ENCODE measurements around the gene PRKCH.

The PRKCH gene

DNA sequence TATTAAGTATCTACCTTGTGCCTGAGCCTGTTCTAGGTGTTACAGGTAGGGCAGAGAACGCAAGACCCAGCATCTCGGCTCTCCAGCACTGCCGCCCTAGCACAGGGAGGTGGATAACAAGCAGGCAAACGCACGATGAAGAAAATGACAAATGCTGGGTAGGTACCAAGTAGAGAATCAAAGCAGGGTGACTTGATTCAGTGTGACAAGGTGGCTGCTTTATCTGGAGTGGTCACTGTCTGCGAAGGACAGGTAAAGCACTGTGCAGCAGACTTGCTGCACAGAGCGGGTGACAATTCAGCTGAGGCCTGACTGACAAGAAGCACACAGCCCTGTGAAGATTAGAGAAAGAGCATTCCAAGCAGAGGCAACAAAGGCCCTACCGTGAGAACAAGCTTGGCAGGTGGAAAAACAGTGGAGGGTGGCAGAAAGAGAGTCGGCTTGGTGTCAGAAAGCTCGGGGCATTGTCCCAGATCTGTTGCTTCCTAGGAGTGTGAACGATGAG lies 12.9 kb downstream of the PRKCH start:
- no peak for TF ChIP-seq CTCF (IDR thresholded peaks at IDR 0.05; ENCODE audit: borderline replicate concordance, insufficient read depth, low read depth, low read length)
- H3K4me3 ChIP-seq (ENCODE audit: low read depth, low read length): no peak overlapping the region

DNA sequence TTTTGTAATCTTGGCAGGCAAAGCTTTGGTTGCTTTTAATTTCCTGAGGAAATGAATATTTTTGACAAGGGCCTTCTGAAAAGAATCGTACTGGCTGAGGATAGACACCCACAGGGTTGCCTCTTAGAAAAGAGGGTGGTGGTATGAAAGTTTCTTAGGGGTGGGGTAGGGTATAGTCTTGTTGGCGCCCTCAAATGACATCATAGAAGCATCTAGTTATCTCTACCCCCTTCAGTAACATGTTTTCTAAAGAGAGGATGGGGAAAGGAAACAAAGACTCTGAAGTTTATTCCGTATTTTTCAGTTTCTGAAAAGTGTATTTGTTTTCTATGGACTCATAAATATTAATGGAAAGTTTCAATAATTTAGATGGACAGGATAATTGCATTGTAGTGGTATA lies 13.7 kb downstream of the PRKCH start:
- TF ChIP-seq CTCF (IDR thresholded peaks at IDR 0.05; ENCODE audit: borderline replicate concordance, insufficient read depth, low read depth, low read length): no peak

DNA sequence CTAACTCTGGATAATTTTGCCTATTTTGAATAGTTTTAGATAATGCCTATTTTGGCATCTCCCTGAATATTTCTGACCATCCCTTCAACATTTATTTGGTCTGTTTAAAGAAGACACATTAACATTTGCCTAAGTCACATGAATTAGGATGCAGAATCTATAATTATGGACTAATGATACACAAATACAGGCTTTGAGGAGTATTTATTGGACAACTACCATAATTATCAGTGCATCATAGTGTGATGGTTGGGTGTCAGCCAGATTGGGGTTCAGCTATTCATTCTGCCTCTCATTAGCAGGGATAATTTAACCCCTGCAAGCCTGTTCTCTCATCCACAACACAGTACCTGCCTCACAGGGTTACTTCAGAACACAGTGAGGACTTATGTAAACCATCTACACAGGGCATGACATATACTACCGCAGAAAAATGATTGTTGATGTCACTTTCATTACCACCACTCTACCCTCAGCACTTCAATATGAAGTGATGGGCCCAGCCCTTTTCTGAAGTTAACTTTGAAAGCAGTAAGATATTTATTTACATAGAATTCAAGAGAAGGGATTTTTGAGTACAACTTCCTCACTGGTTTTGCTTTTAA lies 14.4 kb downstream of the PRKCH start:
- no peak for TF ChIP-seq CTCF (IDR thresholded peaks at IDR 0.05; ENCODE audit: borderline replicate concordance, insufficient read depth, low read depth, low read length)
- no peak overlapping the region for H3K4me3 ChIP-seq (ENCODE audit: low read depth, low read length)

More for the DNA sequence above, 13.7 kb downstream of the PRKCH start:
- no peak overlapping the region for H3K4me3 ChIP-seq (ENCODE audit: low read depth, low read length)

- no peak overlapping the region for H3K4me3 ChIP-seq (ENCODE audit: low read depth, low read length)
- no peak for TF ChIP-seq CTCF (IDR thresholded peaks at IDR 0.05; ENCODE audit: borderline replicate concordance, insufficient read depth, low read depth, low read length)
Measured at GRCh38 chr14:61337893-61338292, 16.5 kb downstream of the PRKCH start.

DNA sequence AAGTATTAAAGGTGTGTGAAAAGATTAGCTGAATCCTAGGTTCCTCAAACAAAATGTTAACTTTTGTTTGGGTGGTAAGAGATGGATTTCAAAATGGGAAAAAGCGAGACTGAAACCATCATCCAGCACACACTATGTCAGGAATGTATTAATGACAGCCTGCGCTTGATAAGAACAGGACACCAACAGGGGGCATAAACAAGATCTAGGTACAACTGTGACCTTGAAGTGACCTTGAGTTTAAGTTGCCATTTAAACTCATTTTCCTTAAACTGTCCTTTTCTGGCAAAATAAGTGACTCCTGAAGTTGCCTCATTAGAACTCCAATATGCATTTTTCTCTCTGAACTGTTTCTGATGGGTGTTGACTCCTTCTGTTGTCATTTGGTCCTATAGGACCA lies 17.1 kb downstream of the PRKCH start:
- no peak overlapping the region for H3K4me3 ChIP-seq (ENCODE audit: low read depth, low read length)
- TF ChIP-seq CTCF (IDR thresholded peaks at IDR 0.05; ENCODE audit: borderline replicate concordance, insufficient read depth, low read depth, low read length): no peak

DNA sequence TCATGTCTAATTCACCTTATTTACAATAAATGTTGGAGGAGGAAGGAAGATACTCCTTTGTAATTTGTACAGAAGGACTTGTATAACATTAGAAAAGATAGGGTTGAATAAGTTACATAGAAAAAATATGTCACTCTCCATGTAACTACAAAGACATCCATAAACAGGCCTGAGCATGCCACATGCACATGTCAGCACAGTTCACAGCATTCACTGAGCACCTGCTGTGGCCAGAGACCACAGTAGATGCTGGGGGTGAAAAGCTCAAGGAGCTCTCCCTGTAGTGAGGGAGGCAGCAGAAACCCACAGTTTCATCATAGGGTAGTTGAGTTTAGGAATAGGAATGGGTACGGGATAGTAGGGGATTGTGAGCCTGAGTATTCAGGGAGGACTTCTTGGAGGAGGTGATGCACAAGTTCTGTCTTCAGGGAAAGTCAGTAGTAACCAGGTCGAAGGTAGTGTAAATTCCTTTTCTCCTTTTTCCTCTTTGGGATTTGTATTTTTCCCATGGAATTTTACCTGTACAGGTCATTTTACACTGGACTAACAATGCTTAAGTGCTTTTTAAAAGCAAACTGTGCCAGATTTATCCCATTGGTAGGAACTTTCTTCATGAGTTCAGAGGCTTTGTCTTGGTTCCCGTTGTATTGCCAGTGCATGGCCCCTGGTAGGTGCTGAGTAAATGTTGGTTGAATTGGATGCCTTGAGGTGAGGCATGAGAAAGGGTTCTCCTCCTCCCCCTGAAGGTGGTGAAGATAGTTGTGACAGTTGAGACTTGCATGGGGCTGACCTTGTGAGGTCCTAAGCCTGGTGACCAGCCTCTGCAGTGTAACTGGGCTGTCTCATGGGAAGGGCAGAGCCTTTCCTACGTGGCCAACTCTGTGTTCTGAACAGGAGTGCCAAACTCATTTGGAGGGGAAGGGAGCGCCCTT lies 20.2 kb downstream of the PRKCH start:
- no peak overlapping the region for H3K4me3 ChIP-seq (ENCODE audit: low read depth, low read length)
- no peak for TF ChIP-seq CTCF (IDR thresholded peaks at IDR 0.05; ENCODE audit: borderline replicate concordance, insufficient read depth, low read depth, low read length)
